PC-9 (cell line): ENCODE data around the gene ODC1.

Experiments used
- CTCF ChIP-seq: fragments of 200-600 bp; sonication (generic); conservative IDR thresholded peaks from 2 replicates; pipeline ENCODE4 v1.6.1; 2017; ENCODE audit warnings: mixed run types, antibody characterized with exemption, mild to moderate bottlenecking, moderate library complexity
- EZH2 ChIP-seq: fragments of 200-600 bp; sonication (generic); IDR thresholded peaks from 2 replicates; pipeline ENCODE4 v1.8.0; 2017; ENCODE audit warnings: antibody characterized with exemption, low read depth

- TF ChIP-seq CTCF (no peak), EZH2 (no peak)
Observed at GRCh38 chr2:10478298-10478625, 30.1 kb upstream of the ODC1 start.
